ENCODE results near the gene NCMAP. TPM values are rescaled to one million over a fixed set of nuclear protein-coding genes. Genes with fewer than 3 reads are reported as not detected.
"Not testable (repeated sequence)": the region's sequence is repeated elsewhere in the genome, so short reads cannot be mapped to it uniquely, and the experiment has no call there.

NCMAP gene
- total and polyA plus RNA-seq, 2 experiments from 2014 or later = 0.17 to 0.23 TPM

DNA sequence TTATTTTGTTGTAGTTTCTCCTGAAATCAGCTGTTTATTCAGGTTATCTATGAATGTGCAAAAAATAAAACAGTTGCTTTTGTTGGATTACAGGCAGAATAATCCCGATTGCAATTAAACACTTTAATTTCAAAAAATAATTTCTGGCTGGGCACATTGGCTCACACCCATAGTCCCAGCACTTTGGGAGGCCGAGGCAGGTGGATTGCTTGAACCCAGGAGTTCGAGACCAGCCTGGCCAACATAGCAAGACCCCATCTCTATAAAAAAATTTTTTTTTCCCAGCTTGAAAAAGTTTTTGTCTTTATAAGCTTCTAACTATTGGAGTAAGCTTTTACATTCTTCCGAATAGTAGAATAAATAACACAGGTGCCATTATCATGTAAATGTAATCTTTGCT, 38.0 kb upstream of the NCMAP start:
- Histone ChIP-seq H3K27me3 (ENCODE audit: insufficient read depth) (no peaks in the 10 kb centered on the region), H3K36me3 (ENCODE audit: insufficient read depth) (peaks cover 6% of the 10 kb centered on the region; the same call in 1 of the 2 replicates), H3K4me1 (ENCODE audit: insufficient read depth) (no peaks in the 10 kb centered on the region), H3K4me3 (no peak overlapping the region), H3K79me2 (replicated peaks; ENCODE audit: insufficient read depth) (no peaks in the 10 kb centered on the region), H3K4me2 (no peak overlapping the region), H2AFZ (no peak overlapping the region), H4K20me1 (replicated peaks; ENCODE audit: insufficient read depth) (no peaks in the 10 kb centered on the region), H3K27ac (ENCODE audit: low read depth) (no peak overlapping the region), H3K9me2 (ENCODE audit: insufficient read depth) (no peaks in the 10 kb centered on the region), H3F3A (replicated peaks; ENCODE audit: low read depth) (no peaks in the 10 kb centered on the region)
- peaks cover 4% of the 10 kb centered on the region; the same call in 1 of the 3 replicates for H3K36me3 Mint-ChIP-seq (ENCODE audit: low read depth)
- no peak overlapping the region for H3K4me3 Mint-ChIP-seq
- H3K4me1 Mint-ChIP-seq = peaks cover 2% of the 10 kb centered on the region; the same call in 2 of the 3 replicates
- DNase-seq (ENCODE audit: low spot score) = no peak
- H3K9me3 Mint-ChIP-seq = no peaks in the 10 kb centered on the region
- TF ChIP-seq POLR2AphosphoS5 (IDR thresholded peaks at IDR 0.05; ENCODE audit: low read depth) = no peak
- TF ChIP-seq EZH2phosphoT487 (IDR thresholded peaks at IDR 0.05; ENCODE audit: unreplicated experiment) = no peak
- TF ChIP-seq, protein P1, sequence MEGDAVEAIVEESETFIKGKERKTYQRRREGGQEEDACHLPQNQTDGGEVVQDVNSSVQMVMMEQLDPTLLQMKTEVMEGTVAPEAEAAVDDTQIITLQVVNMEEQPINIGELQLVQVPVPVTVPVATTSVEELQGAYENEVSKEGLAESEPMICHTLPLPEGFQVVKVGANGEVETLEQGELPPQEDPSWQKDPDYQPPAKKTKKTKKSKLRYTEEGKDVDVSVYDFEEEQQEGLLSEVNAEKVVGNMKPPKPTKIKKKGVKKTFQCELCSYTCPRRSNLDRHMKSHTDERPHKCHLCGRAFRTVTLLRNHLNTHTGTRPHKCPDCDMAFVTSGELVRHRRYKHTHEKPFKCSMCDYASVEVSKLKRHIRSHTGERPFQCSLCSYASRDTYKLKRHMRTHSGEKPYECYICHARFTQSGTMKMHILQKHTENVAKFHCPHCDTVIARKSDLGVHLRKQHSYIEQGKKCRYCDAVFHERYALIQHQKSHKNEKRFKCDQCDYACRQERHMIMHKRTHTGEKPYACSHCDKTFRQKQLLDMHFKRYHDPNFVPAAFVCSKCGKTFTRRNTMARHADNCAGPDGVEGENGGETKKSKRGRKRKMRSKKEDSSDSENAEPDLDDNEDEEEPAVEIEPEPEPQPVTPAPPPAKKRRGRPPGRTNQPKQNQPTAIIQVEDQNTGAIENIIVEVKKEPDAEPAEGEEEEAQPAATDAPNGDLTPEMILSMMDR (conservative IDR thresholded peaks at IDR 0.05; ENCODE audit: low read depth in 2 of 2) = no peak
- TF ChIP-seq, protein P2, sequence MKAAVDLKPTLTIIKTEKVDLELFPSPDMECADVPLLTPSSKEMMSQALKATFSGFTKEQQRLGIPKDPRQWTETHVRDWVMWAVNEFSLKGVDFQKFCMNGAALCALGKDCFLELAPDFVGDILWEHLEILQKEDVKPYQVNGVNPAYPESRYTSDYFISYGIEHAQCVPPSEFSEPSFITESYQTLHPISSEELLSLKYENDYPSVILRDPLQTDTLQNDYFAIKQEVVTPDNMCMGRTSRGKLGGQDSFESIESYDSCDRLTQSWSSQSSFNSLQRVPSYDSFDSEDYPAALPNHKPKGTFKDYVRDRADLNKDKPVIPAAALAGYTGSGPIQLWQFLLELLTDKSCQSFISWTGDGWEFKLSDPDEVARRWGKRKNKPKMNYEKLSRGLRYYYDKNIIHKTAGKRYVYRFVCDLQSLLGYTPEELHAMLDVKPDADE (IDR thresholded peaks at IDR 0.05) = no peak
- no peak for TF ChIP-seq ZNF331 (CRISPR knock-in tag; IDR thresholded peaks at IDR 0.05; ENCODE audit: low read depth)
- TF ChIP-seq, protein P3, sequence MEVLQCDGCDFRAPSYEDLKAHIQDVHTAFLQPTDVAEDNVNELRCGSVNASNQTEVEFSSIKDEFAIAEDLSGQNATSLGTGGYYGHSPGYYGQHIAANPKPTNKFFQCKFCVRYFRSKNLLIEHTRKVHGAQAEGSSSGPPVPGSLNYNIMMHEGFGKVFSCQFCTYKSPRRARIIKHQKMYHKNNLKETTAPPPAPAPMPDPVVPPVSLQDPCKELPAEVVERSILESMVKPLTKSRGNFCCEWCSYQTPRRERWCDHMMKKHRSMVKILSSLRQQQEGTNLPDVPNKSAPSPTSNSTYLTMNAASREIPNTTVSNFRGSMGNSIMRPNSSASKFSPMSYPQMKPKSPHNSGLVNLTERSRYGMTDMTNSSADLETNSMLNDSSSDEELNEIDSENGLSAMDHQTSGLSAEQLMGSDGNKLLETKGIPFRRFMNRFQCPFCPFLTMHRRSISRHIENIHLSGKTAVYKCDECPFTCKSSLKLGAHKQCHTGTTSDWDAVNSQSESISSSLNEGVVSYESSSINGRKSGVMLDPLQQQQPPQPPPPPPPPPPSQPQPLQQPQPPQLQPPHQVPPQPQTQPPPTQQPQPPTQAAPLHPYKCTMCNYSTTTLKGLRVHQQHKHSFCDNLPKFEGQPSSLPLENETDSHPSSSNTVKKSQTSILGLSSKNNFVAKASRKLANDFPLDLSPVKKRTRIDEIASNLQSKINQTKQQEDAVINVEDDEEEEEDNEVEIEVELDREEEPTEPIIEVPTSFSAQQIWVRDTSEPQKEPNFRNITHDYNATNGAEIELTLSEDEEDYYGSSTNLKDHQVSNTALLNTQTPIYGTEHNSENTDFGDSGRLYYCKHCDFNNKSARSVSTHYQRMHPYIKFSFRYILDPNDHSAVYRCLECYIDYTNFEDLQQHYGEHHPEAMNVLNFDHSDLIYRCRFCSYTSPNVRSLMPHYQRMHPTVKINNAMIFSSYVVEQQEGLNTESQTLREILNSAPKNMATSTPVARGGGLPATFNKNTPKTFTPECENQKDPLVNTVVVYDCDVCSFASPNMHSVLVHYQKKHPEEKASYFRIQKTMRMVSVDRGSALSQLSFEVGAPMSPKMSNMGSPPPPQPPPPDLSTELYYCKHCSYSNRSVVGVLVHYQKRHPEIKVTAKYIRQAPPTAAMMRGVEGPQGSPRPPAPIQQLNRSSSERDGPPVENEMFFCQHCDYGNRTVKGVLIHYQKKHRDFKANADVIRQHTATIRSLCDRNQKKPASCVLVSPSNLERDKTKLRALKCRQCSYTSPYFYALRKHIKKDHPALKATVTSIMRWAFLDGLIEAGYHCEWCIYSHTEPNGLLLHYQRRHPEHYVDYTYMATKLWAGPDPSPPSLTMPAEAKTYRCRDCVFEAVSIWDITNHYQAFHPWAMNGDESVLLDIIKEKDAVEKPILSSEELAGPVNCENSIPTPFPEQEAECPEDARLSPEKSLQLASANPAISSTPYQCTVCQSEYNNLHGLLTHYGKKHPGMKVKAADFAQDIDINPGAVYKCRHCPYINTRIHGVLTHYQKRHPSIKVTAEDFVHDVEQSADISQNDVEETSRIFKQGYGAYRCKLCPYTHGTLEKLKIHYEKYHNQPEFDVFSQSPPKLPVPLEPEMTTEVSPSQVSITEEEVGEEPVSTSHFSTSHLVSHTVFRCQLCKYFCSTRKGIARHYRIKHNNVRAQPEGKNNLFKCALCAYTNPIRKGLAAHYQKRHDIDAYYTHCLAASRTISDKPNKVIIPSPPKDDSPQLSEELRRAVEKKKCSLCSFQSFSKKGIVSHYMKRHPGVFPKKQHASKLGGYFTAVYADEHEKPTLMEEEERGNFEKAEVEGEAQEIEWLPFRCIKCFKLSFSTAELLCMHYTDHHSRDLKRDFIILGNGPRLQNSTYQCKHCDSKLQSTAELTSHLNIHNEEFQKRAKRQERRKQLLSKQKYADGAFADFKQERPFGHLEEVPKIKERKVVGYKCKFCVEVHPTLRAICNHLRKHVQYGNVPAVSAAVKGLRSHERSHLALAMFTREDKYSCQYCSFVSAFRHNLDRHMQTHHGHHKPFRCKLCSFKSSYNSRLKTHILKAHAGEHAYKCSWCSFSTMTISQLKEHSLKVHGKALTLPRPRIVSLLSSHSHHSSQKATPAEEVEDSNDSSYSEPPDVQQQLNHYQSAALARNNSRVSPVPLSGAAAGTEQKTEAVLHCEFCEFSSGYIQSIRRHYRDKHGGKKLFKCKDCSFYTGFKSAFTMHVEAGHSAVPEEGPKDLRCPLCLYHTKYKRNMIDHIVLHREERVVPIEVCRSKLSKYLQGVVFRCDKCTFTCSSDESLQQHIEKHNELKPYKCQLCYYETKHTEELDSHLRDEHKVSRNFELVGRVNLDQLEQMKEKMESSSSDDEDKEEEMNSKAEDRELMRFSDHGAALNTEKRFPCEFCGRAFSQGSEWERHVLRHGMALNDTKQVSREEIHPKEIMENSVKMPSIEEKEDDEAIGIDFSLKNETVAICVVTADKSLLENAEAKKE (CRISPR knock-in tag; IDR thresholded peaks at IDR 0.05) = no peak
- TF ChIP-seq ZNF114 (CRISPR knock-in tag; IDR thresholded peaks at IDR 0.05) = no peak
- TF ChIP-seq JUNB (IDR thresholded peaks at IDR 0.05; ENCODE audit: unreplicated experiment) = no peak
- H3K27me3 Mint-ChIP-seq (ENCODE audit: insufficient read depth, low read depth, poor library complexity) = no peaks in the 10 kb centered on the region
- no peak for ATAC-seq
- H3K27ac Mint-ChIP-seq = no peak overlapping the region

DNA sequence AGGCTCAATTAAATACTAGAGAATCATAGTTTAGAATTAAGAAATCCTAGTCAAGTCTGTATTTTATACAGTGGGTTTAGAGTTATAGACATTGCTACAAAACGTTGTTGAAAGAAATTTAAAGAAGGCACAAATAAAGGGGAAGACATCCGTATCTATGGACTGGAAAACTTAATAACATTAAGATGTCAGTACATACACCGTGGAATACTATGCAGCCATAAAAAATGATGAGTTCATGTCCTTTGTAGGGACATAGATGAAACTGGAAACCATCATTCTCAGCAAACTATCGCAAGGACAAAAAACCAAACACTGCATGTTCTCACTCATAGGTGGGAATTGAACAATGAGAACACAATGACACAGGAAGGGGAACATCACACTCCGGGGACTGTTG, 35.6 kb upstream of the NCMAP start:
- not testable (repeated sequence) for H3K36me3 Mint-ChIP-seq (ENCODE audit: low read depth); H3K79me2 ChIP-seq (replicated peaks; ENCODE audit: insufficient read depth); H3K4me1 Mint-ChIP-seq; H3K27me3 ChIP-seq (ENCODE audit: insufficient read depth); H3K27ac ChIP-seq (ENCODE audit: low read depth); H3K36me3 ChIP-seq (ENCODE audit: insufficient read depth); H3K4me3 Mint-ChIP-seq; DNase-seq (ENCODE audit: low spot score); H3F3A ChIP-seq (replicated peaks; ENCODE audit: low read depth); H3K4me3 ChIP-seq; H3K9me3 Mint-ChIP-seq; H3K4me2 ChIP-seq; H3K27ac Mint-ChIP-seq; H4K20me1 ChIP-seq (replicated peaks; ENCODE audit: insufficient read depth); H2AFZ ChIP-seq; ATAC-seq; H3K27me3 Mint-ChIP-seq (ENCODE audit: insufficient read depth, low read depth, poor library complexity); H3K9me2 ChIP-seq (ENCODE audit: insufficient read depth); H3K4me1 ChIP-seq (ENCODE audit: insufficient read depth)

Data from GM23338 (cell line).